Esophagus muscularis mucosa (tissue), 4 donors: Measurements from ENCODE around the gene KIFAP3.

Source experiments
- CTCF ChIP-seq, 3 experiments: fragments of 200-600 bp in 2 of 3; fragments of 450-650 bp in 1 of 3; sonication (generic) in 2 of 3; IDR thresholded peaks; one replicate each; pipeline ENCODE4 v1.5.1; 2017 to 2019; ENCODE audit warnings: antibody characterized with exemption in 3 of 3, mild to moderate bottlenecking in 2 of 3, moderate library complexity in 1 of 3
- EP300 ChIP-seq: sonication (generic); formaldehyde crosslinking; IDR thresholded peaks from one replicate; pipeline ENCODE4 v1.6.1; 2017; ENCODE audit warnings: antibody characterized with exemption
- POLR2A ChIP-seq: fragments of 450-650 bp; IDR thresholded peaks from one replicate; pipeline ENCODE4 v1.6.1; 2017; ENCODE audit warnings: antibody characterized with exemption, moderate library complexity, mild to moderate bottlenecking, low read depth
- POLR2AphosphoS5 ChIP-seq, 2 donors: sonication (generic); formaldehyde crosslinking; IDR thresholded peaks; one replicate each; pipeline ENCODE4 v1.6.1; 2017; ENCODE audit warnings: antibody characterized with exemption in 2 of 2

- TF ChIP-seq POLR2A, result no peak
- TF ChIP-seq CTCF (IDR thresholded peaks at IDR 0.05), result no peak
- TF ChIP-seq POLR2AphosphoS5 (IDR thresholded peaks at IDR 0.05), result no peak
- TF ChIP-seq EP300, result no peak
These were observed 129.9 kb downstream of the KIFAP3 start for GRCh38 chr1:169944621-169945020.
